Suprapubic skin (tissue), 3 donors: ENCODE data around the gene BET1L.

Source experiments
- EP300 ChIP-seq: sonication (generic); formaldehyde crosslinking; IDR thresholded peaks from one replicate; pipeline ENCODE4 v1.6.1; 2017; ENCODE audit warnings: antibody characterized with exemption
- POLR2A ChIP-seq, 2 donors: fragments of 450-650 bp; IDR thresholded peaks; one replicate each; pipeline ENCODE4 v1.6.1; 2017; ENCODE audit warnings: antibody characterized with exemption in 2 of 2, mild to moderate bottlenecking in 2 of 2, moderate library complexity in 2 of 2
- TF ChIP-seq, protein P1 (sequence below), 2 donors: fragments of 200-600 bp in 1 of 2; fragments of 450-650 bp in 1 of 2; sonication (generic) in 1 of 2; IDR thresholded peaks; one replicate each; pipeline ENCODE4 v1.5.1; 2016 to 2019; ENCODE audit warnings: antibody characterized with exemption in 2 of 2, mild to moderate bottlenecking in 1 of 2, moderate library complexity in 1 of 2

DNA sequence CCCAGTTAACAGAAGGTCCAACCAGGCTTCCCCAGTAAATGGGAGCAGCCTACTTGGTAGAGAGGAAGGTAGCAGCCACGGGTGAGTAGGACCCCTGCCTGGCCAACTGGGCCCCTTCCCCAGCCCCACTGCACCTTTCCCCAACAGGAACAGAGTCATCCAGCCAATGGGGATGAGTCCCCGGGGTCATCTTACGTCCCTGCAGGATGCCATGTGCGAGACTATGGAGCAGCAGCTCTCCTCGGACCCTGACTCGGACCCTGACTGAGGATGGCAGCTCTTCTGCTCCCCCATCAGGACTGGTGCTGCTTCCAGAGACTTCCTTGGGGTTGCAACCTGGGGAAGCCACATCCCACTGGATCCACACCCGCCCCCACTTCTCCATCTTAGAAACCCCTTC lies 6.9 kb upstream of the BET1L start:
- TF ChIP-seq, protein P1, sequence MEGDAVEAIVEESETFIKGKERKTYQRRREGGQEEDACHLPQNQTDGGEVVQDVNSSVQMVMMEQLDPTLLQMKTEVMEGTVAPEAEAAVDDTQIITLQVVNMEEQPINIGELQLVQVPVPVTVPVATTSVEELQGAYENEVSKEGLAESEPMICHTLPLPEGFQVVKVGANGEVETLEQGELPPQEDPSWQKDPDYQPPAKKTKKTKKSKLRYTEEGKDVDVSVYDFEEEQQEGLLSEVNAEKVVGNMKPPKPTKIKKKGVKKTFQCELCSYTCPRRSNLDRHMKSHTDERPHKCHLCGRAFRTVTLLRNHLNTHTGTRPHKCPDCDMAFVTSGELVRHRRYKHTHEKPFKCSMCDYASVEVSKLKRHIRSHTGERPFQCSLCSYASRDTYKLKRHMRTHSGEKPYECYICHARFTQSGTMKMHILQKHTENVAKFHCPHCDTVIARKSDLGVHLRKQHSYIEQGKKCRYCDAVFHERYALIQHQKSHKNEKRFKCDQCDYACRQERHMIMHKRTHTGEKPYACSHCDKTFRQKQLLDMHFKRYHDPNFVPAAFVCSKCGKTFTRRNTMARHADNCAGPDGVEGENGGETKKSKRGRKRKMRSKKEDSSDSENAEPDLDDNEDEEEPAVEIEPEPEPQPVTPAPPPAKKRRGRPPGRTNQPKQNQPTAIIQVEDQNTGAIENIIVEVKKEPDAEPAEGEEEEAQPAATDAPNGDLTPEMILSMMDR (IDR thresholded peaks at IDR 0.05) = no peak
- TF ChIP-seq POLR2A (IDR thresholded peaks at IDR 0.05) (no peak), EP300 (no peak)
